Lung (tissue), 12 donors: ENCODE results near the gene KRT23. TPM values are rescaled to one million over a fixed set of nuclear protein-coding genes. Genes with fewer than 3 reads are reported as not detected.

Experiments
- ATAC-seq: fragments of 200-7000 bp; cut with Tn5 transposase; one replicate; pipeline ENCODE4 v1.9.1; 2020; ENCODE audit warnings: moderate number of reproducible peaks; ENCODE audit not compliant: insufficient read depth, low FRiP score
- DNase-seq, 3 donors: peaks; one replicate each; pipeline ENCODE4 v3.0.0-alpha.2; 2013 to 2017
- H3K27ac ChIP-seq, 2 donors: one replicate each; pipeline ENCODE4 v1.5.1; 2013; ENCODE audit warnings: mild to moderate bottlenecking in 2 of 2, moderate library complexity in 2 of 2, control low read depth in 1 of 2, inconsistent platforms in 1 of 2, low read depth in 1 of 2, low read length in 1 of 2
- H3K27me3 ChIP-seq, 3 donors: one replicate each; pipeline ENCODE4 v1.5.1; 2013; ENCODE audit warnings: low read length in 2 of 3; ENCODE audit not compliant: control insufficient read depth in 3 of 3, insufficient read depth in 3 of 3
- H3K36me3 ChIP-seq, 4 donors: one replicate each; pipeline ENCODE4 v1.5.1; 2013; ENCODE audit warnings: low read length in 4 of 4, mild to moderate bottlenecking in 1 of 4, moderate library complexity in 1 of 4; ENCODE audit not compliant: control insufficient read depth in 4 of 4, insufficient read depth in 4 of 4
- H3K4me1 ChIP-seq, 5 donors: one replicate each; pipeline ENCODE4 v1.5.1; 2013; ENCODE audit warnings: low read length in 5 of 5, mild to moderate bottlenecking in 2 of 5, moderate library complexity in 1 of 5; ENCODE audit not compliant: control insufficient read depth in 5 of 5, insufficient read depth in 5 of 5
- H3K4me3 ChIP-seq: one replicate; pipeline ENCODE4 v1.5.1; 2013; ENCODE audit warnings: mild to moderate bottlenecking, control low read depth, moderate library complexity
- H3K9ac ChIP-seq, 2 donors: one replicate each; pipeline ENCODE4 v1.5.1; 2013; ENCODE audit warnings: low read length in 2 of 2, control low read depth in 1 of 2; ENCODE audit not compliant: insufficient read depth in 1 of 2
- H3K9me3 ChIP-seq, 4 donors: one replicate each; pipeline ENCODE4 v1.5.1; 2013; ENCODE audit warnings: low read length in 3 of 4, mild to moderate bottlenecking in 1 of 4, moderate library complexity in 1 of 4; ENCODE audit not compliant: control insufficient read depth in 4 of 4, insufficient read depth in 3 of 4
- CTCF ChIP-seq: IDR thresholded peaks from 2 replicates; pipeline ENCODE4 v1.5.1; 2012; ENCODE audit warnings: mild to moderate bottlenecking; ENCODE audit errors: control extremely low read depth, extremely low read depth
- WGBS, 2 donors: extraction: QIAGEN DNeasy Blood & Tissue Kit; methylation state at CpG; one replicate each; pipeline ENCODE4 v1.1.7; 2013; 5-methylcytosine and 5-hydroxymethylcytosine counted together
- polyA plus RNA-seq, 2 donors: library from polyadenylated mRNA; stranded (reverse); fragments of 200-250 nt; gene quantifications; one replicate each; pipeline ENCODE4 v1.2.1, GENCODE V29; 2013
- total RNA-seq, 2 donors: library from RNA; depleted of rRNA in 1 of 2; stranded (reverse); fragments of >200 nt in 1 of 2; gene quantifications; one replicate each; pipeline ENCODE4 v1.2.1, GENCODE V29; 2014 to 2021
- donor health status: control.
- donor health status: control.
- donor health status: Bipolar disorder and iron deficiency.
- donor health status: healthy.
- donor health status: DM: yes; HTN: yes; CAD: no.

KRT23 gene
- total and polyA plus RNA-seq, 4 donors: 1.3 to 9.4 (median 2.0) TPM

- no peaks in the 10 kb centered on the region for H3K36me3 ChIP-seq
- H3K27me3 ChIP-seq: peaks cover 0 to 9% (median 3%) of the 10 kb centered on the region in 3 donors
- ATAC-seq (no peak), DNase-seq (no peak)
- no peaks in the 10 kb centered on the region for H3K9me3 ChIP-seq
- H3K9ac ChIP-seq: no peak overlapping the region
- 70 to 96% methylated on average over 1 of the region's 1 CpG for WGBS, 2 donors
- H3K4me3 ChIP-seq: no peak overlapping the region
- no peak for TF ChIP-seq CTCF
- no peaks in the 10 kb centered on the region for H3K4me1 ChIP-seq
- no peak overlapping the region for H3K27ac ChIP-seq
Measured at GRCh38 chr17:40873801-40874200, 63.6 kb downstream of the KRT23 start.

- H3K9me3 ChIP-seq: no peaks in the 10 kb centered on the region
- ATAC-seq: no peak
- no peak overlapping the region for H3K27ac ChIP-seq
- no peak overlapping the region for H3K4me3 ChIP-seq
- no peaks in the 10 kb centered on the region for H3K4me1 ChIP-seq
- no peak for DNase-seq
- peaks cover 0 to 9% (median 3%) of the 10 kb centered on the region in 3 donors for H3K27me3 ChIP-seq
- no peak for TF ChIP-seq CTCF
- H3K9ac ChIP-seq: no peak overlapping the region
- no peaks in the 10 kb centered on the region for H3K36me3 ChIP-seq
Measured at GRCh38 chr17:40873255-40873654, 64.2 kb downstream of the KRT23 start.

Other genes with a start within 250 kb of the KRT23 start
Only the 30 nearest of the 33 such genes appear.
- gene KRT25, start 182.3 kb downstream of the KRT23 start, total RNA-seq: not detected
- not detected for gene KRT25, start 182.3 kb downstream of the KRT23 start, polyA plus RNA-seq
- gene KRT26, start 165.4 kb downstream of the KRT23 start, total RNA-seq: not detected
- not detected for gene KRT26, start 165.4 kb downstream of the KRT23 start, polyA plus RNA-seq
- under 1 TPM; 0.14 to 0.71 TPM for gene KRT27, start 155.1 kb downstream of the KRT23 start, total RNA-seq
- gene KRT27, start 155.1 kb downstream of the KRT23 start, polyA plus RNA-seq: 1 to 10 TPM in 1 of 2 donors, under 1 TPM in 1; 0.39 to 1.5 TPM
- not detected for gene KRT28, start 137.7 kb downstream of the KRT23 start, total RNA-seq
- not detected for gene KRT28, start 137.7 kb downstream of the KRT23 start, polyA plus RNA-seq
- gene KRT10, start 115.0 kb downstream of the KRT23 start, total RNA-seq: 10 to 100 TPM in 1 of 2 donors, 1 to 10 TPM in 1; 4.6 to 34.7 TPM
- gene KRT10, start 115.0 kb downstream of the KRT23 start, polyA plus RNA-seq: 10 to 100 TPM; 21.0 to 60.6 TPM
- gene KRT12, start 70.4 kb downstream of the KRT23 start, total RNA-seq: not detected
- not detected for gene KRT12, start 70.4 kb downstream of the KRT23 start, polyA plus RNA-seq
- under 1 TPM in 1 of 2 donors, not detected in 1; 0.31 TPM for gene KRT20, start 52.4 kb downstream of the KRT23 start, total RNA-seq
- gene KRT20, start 52.4 kb downstream of the KRT23 start, polyA plus RNA-seq: under 1 TPM in 1 of 2 donors, not detected in 1; 0.24 TPM
- not detected for gene KRT39, start 29.3 kb upstream of the KRT23 start, total RNA-seq
- not detected for gene KRT39, start 29.3 kb upstream of the KRT23 start, polyA plus RNA-seq
- gene KRT40, start 46.7 kb upstream of the KRT23 start, total RNA-seq: not detected
- under 1 TPM; 0.09 to 0.31 TPM for gene KRT40, start 46.7 kb upstream of the KRT23 start, polyA plus RNA-seq
- not detected for gene KRTAP3-3, start 56.5 kb upstream of the KRT23 start, total RNA-seq
- not detected for gene KRTAP3-3, start 56.5 kb upstream of the KRT23 start, polyA plus RNA-seq
- gene KRTAP3-2, start 62.3 kb upstream of the KRT23 start, total RNA-seq: not detected
- gene KRTAP3-2, start 62.3 kb upstream of the KRT23 start, polyA plus RNA-seq: under 1 TPM in 1 of 2 donors, not detected in 1; 0.94 TPM
- gene KRTAP3-1, start 71.5 kb upstream of the KRT23 start, total RNA-seq: not detected
- gene KRTAP3-1, start 71.5 kb upstream of the KRT23 start, polyA plus RNA-seq: not detected
- gene KRTAP1-5, start 89.6 kb upstream of the KRT23 start, total RNA-seq: not detected
- not detected for gene KRTAP1-5, start 89.6 kb upstream of the KRT23 start, polyA plus RNA-seq
- gene KRTAP1-4, start 92.5 kb upstream of the KRT23 start, total RNA-seq: not detected
- gene KRTAP1-4, start 92.5 kb upstream of the KRT23 start, polyA plus RNA-seq: not detected
- not detected for gene KRTAP1-3, start 97.2 kb upstream of the KRT23 start, total RNA-seq
- not detected for gene KRTAP1-3, start 97.2 kb upstream of the KRT23 start, polyA plus RNA-seq
- not detected for gene KRTAP1-1, start 103.8 kb upstream of the KRT23 start, total RNA-seq
- not detected for gene KRTAP1-1, start 103.8 kb upstream of the KRT23 start, polyA plus RNA-seq
- gene KRTAP2-1, start 109.7 kb upstream of the KRT23 start, total RNA-seq: not detected
- not detected for gene KRTAP2-1, start 109.7 kb upstream of the KRT23 start, polyA plus RNA-seq
- not detected for gene KRTAP2-2, start 117.6 kb upstream of the KRT23 start, total RNA-seq
- gene KRTAP2-2, start 117.6 kb upstream of the KRT23 start, polyA plus RNA-seq: not detected
- gene KRTAP2-3, start 122.5 kb upstream of the KRT23 start, total RNA-seq: not detected
- not detected for gene KRTAP2-3, start 122.5 kb upstream of the KRT23 start, polyA plus RNA-seq
- not detected for gene KRTAP2-4, start 128.2 kb upstream of the KRT23 start, total RNA-seq
- not detected for gene KRTAP2-4, start 128.2 kb upstream of the KRT23 start, polyA plus RNA-seq
- not detected for gene KRTAP4-7, start 146.5 kb upstream of the KRT23 start, total RNA-seq
- gene KRTAP4-7, start 146.5 kb upstream of the KRT23 start, polyA plus RNA-seq: not detected
- gene KRTAP4-8, start 160.5 kb upstream of the KRT23 start, total RNA-seq: not detected
- not detected for gene KRTAP4-8, start 160.5 kb upstream of the KRT23 start, polyA plus RNA-seq
- gene KRTAP4-16, start 164.6 kb upstream of the KRT23 start, total RNA-seq: not detected
- gene KRTAP4-16, start 164.6 kb upstream of the KRT23 start, polyA plus RNA-seq: not detected
- not detected for gene KRTAP4-9, start 167.7 kb upstream of the KRT23 start, total RNA-seq
- not detected for gene KRTAP4-9, start 167.7 kb upstream of the KRT23 start, polyA plus RNA-seq
- gene KRTAP4-11, start 180.7 kb upstream of the KRT23 start, total RNA-seq: under 1 TPM in 1 of 2 donors, not detected in 1; 0.34 TPM
- not detected for gene KRTAP4-11, start 180.7 kb upstream of the KRT23 start, polyA plus RNA-seq
- not detected for gene KRTAP4-12, start 186.5 kb upstream of the KRT23 start, total RNA-seq
- not detected for gene KRTAP4-12, start 186.5 kb upstream of the KRT23 start, polyA plus RNA-seq
- gene KRTAP4-6, start 202.9 kb upstream of the KRT23 start, total RNA-seq: not detected
- not detected for gene KRTAP4-6, start 202.9 kb upstream of the KRT23 start, polyA plus RNA-seq
- gene KRTAP4-5, start 212.2 kb upstream of the KRT23 start, total RNA-seq: not detected
- gene KRTAP4-5, start 212.2 kb upstream of the KRT23 start, polyA plus RNA-seq: not detected
- not detected for gene KRTAP4-4, start 223.1 kb upstream of the KRT23 start, total RNA-seq
- gene KRTAP4-4, start 223.1 kb upstream of the KRT23 start, polyA plus RNA-seq: not detected
- gene KRTAP4-3, start 230.6 kb upstream of the KRT23 start, total RNA-seq: not detected
- gene KRTAP4-3, start 230.6 kb upstream of the KRT23 start, polyA plus RNA-seq: not detected